ENCODE data around the gene IGFBP1. TPM values are rescaled to one million over a fixed set of nuclear protein-coding genes. Genes with fewer than 3 reads are reported as not detected.

IGFBP1 gene
- total and polyA plus RNA-seq, 2 of the 13 experiments (the other 11 are each of a cell fraction or from before 2014, with no cell fraction given) = 5.4 to 885 TPM

DNA sequence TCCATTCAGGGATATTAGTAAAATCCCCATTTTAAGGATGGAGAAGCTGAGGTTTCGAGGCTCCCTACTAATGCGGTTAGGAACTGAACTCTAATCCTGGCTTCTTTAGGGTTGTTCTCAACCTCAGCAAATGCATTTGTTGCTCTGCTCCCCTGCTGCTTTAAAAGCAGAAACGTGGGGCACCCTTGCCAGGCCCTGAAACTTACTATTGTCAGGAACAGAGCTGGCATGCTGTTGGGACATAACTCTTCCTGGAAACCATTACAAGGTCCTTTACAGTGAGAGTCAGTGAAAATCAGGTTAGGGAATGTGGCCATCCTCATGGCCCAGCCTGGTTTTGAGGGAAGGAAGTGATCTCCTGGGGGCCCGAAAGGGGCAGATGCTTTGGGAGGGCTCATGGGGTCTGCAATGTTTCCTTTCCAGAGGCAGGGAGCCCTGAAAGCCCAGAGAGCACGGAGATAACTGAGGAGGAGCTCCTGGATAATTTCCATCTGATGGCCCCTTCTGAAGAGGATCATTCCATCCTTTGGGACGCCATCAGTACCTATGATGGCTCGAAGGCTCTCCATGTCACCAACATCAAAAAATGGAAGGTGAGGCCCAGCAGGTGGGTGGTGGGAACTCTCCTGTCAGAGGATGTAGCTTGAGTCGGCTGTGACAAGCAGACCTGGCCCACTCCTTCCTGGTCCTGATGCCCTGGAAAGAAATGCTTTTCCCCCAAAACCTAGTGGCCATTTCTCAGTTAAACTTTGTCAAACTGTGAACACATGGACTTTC lies 2.0 kb downstream of the IGFBP1 start (continued):
- TF ChIP-seq ZNF431 (CRISPR knock-in tag; IDR thresholded peaks at IDR 0.05; ENCODE audit: borderline replicate concordance, low read depth) = 0 out of 2 replicates have a peak, but pooled peaks have one; percentile 16
- TF ChIP-seq, protein P1, sequence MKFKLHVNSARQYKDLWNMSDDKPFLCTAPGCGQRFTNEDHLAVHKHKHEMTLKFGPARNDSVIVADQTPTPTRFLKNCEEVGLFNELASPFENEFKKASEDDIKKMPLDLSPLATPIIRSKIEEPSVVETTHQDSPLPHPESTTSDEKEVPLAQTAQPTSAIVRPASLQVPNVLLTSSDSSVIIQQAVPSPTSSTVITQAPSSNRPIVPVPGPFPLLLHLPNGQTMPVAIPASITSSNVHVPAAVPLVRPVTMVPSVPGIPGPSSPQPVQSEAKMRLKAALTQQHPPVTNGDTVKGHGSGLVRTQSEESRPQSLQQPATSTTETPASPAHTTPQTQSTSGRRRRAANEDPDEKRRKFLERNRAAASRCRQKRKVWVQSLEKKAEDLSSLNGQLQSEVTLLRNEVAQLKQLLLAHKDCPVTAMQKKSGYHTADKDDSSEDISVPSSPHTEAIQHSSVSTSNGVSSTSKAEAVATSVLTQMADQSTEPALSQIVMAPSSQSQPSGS (CRISPR knock-in tag; IDR thresholded peaks at IDR 0.05) = no peak
- TF ChIP-seq MEIS1 (CRISPR knock-in tag; IDR thresholded peaks at IDR 0.05; ENCODE audit: borderline replicate concordance) = peak; percentile 25; the same call in 1 of the 2 replicates
- TF ChIP-seq ZNF7 (CRISPR knock-in tag; IDR thresholded peaks at IDR 0.05) = no peak
- TF ChIP-seq, protein P2, sequence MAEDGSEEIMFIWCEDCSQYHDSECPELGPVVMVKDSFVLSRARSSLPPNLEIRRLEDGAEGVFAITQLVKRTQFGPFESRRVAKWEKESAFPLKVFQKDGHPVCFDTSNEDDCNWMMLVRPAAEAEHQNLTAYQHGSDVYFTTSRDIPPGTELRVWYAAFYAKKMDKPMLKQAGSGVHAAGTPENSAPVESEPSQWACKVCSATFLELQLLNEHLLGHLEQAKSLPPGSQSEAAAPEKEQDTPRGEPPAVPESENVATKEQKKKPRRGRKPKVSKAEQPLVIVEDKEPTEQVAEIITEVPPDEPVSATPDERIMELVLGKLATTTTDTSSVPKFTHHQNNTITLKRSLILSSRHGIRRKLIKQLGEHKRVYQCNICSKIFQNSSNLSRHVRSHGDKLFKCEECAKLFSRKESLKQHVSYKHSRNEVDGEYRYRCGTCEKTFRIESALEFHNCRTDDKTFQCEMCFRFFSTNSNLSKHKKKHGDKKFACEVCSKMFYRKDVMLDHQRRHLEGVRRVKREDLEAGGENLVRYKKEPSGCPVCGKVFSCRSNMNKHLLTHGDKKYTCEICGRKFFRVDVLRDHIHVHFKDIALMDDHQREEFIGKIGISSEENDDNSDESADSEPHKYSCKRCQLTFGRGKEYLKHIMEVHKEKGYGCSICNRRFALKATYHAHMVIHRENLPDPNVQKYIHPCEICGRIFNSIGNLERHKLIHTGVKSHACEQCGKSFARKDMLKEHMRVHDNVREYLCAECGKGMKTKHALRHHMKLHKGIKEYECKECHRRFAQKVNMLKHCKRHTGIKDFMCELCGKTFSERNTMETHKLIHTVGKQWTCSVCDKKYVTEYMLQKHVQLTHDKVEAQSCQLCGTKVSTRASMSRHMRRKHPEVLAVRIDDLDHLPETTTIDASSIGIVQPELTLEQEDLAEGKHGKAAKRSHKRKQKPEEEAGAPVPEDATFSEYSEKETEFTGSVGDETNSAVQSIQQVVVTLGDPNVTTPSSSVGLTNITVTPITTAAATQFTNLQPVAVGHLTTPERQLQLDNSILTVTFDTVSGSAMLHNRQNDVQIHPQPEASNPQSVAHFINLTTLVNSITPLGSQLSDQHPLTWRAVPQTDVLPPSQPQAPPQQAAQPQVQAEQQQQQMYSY (CRISPR knock-in tag; IDR thresholded peaks at IDR 0.05) = no peak; the same call in 1 of the 2 replicates
- no peak for TF ChIP-seq MAFG (CRISPR knock-in tag; IDR thresholded peaks at IDR 0.05)
- no peak for TF ChIP-seq NR3C1 (CRISPR knock-in tag; IDR thresholded peaks at IDR 0.05)
- TF ChIP-seq, protein P3, sequence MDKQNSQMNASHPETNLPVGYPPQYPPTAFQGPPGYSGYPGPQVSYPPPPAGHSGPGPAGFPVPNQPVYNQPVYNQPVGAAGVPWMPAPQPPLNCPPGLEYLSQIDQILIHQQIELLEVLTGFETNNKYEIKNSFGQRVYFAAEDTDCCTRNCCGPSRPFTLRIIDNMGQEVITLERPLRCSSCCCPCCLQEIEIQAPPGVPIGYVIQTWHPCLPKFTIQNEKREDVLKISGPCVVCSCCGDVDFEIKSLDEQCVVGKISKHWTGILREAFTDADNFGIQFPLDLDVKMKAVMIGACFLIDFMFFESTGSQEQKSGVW (CRISPR knock-in tag; IDR thresholded peaks at IDR 0.05; ENCODE audit: borderline replicate concordance) = peak; percentile 61; the same call in 1 of the 2 replicates
- peak; percentile 60; the same call in 1 of the 2 replicates for TF ChIP-seq PAWR (CRISPR knock-in tag; IDR thresholded peaks at IDR 0.05; ENCODE audit: borderline replicate concordance)
- TF ChIP-seq ZNF501 (CRISPR knock-in tag; IDR thresholded peaks at IDR 0.05) = peak; percentile 92
- TF ChIP-seq ZSCAN25 (CRISPR knock-in tag; IDR thresholded peaks at IDR 0.05) = no peak
- TF ChIP-seq SMC3 (IDR thresholded peaks at IDR 0.05; ENCODE audit: low read length) = no peak
- no peak for TF ChIP-seq SIX4 (CRISPR knock-in tag; IDR thresholded peaks at IDR 0.05)
- TF ChIP-seq ZFP91 (CRISPR knock-in tag; IDR thresholded peaks at IDR 0.05; ENCODE audit: borderline replicate concordance) = peak; percentile 35; the same call in 1 of the 2 replicates
- TF ChIP-seq ZFP41 (CRISPR knock-in tag; IDR thresholded peaks at IDR 0.05; ENCODE audit: borderline replicate concordance) = no peak
- TF ChIP-seq ZNF672 (CRISPR knock-in tag; IDR thresholded peaks at IDR 0.05) = 0 out of 2 replicates have a peak, but pooled peaks have one; percentile 39
- no peak for TF ChIP-seq CBX1 (IDR thresholded peaks at IDR 0.05; ENCODE audit: low read depth)
- TF ChIP-seq NBN (conservative IDR thresholded peaks at IDR 0.05) = no peak
- no peak for TF ChIP-seq RBM22 (optimal IDR thresholded peaks at IDR 0.05; ENCODE audit: low read length)
- peak; percentile 7; the same call in 1 of the 2 replicates for TF ChIP-seq IRF2 (CRISPR knock-in tag; IDR thresholded peaks at IDR 0.05)
- TF ChIP-seq, protein P4, sequence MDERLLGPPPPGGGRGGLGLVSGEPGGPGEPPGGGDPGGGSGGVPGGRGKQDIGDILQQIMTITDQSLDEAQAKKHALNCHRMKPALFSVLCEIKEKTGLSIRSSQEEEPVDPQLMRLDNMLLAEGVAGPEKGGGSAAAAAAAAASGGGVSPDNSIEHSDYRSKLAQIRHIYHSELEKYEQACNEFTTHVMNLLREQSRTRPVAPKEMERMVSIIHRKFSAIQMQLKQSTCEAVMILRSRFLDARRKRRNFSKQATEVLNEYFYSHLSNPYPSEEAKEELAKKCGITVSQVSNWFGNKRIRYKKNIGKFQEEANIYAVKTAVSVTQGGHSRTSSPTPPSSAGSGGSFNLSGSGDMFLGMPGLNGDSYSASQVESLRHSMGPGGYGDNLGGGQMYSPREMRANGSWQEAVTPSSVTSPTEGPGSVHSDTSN (CRISPR knock-in tag; IDR thresholded peaks at IDR 0.05) = no peak

Data from HepG2 (cell line).